Vagina (tissue), 2 donors: Measurements from ENCODE around the gene EML1. TPM values are rescaled to one million over a fixed set of nuclear protein-coding genes. Genes with fewer than 3 reads are reported as not detected.

Experiments used
- DNase-seq, 2 donors: peaks; one replicate each; pipeline ENCODE4 v3.0.0-alpha.2; 2017; ENCODE audit errors: extremely low spot score in 2 of 2
- H3K27ac ChIP-seq: fragments of 200-600 bp; sonication (generic); one replicate; pipeline ENCODE4 v1.5.1; 2019
- H3K27me3 ChIP-seq: fragments of 200-600 bp; sonication (generic); one replicate; pipeline ENCODE4 v1.5.1; 2019
- H3K36me3 ChIP-seq, 2 donors: fragments of 200-600 bp; sonication (generic); one replicate each; pipeline ENCODE4 v1.5.1; 2017 to 2019
- H3K4me1 ChIP-seq: fragments of 200-600 bp; sonication (generic); one replicate; pipeline ENCODE4 v1.5.1; 2019
- H3K4me3 ChIP-seq, 2 donors: fragments of 200-600 bp; sonication (generic); 1 replicate in 1 of 2; 2 replicates in 1 of 2; pipeline ENCODE4 v1.5.1; 2016 to 2019
- H3K9me3 ChIP-seq: fragments of 200-600 bp; sonication (generic); one replicate; pipeline ENCODE4 v1.5.1; 2019
- POLR2A ChIP-seq, 2 donors: fragments of 450-650 bp; IDR thresholded peaks; one replicate each; pipeline ENCODE4 v1.6.1; 2017; ENCODE audit warnings: antibody characterized with exemption in 2 of 2, mild to moderate bottlenecking in 2 of 2, moderate library complexity in 2 of 2
- POLR2AphosphoS5 ChIP-seq, 2 donors: sonication (generic); formaldehyde crosslinking; IDR thresholded peaks; one replicate each; pipeline ENCODE4 v1.9.0; 2017; ENCODE audit warnings: antibody characterized with exemption in 2 of 2, mild to moderate bottlenecking in 2 of 2, low read depth in 1 of 2; ENCODE audit not compliant: insufficient read depth in 1 of 2
- intact Hi-C: fragments of 100-400 bp; cut with DNase I; formaldehyde crosslinking; loops from one replicate; pipeline ENCODE4 v1.15.1; 2023
- total RNA-seq: library from RNA; depleted of rRNA; stranded (reverse); fragments of >200 nt; gene quantifications from one replicate; pipeline ENCODE4 v1.2.3, GENCODE V29; 2016
- TF ChIP-seq, protein P1 (sequence below), 3 experiments: fragments of 450-650 bp in 2 of 3; fragments of 200-600 bp in 1 of 3; sonication (generic) in 1 of 3; IDR thresholded peaks; one replicate each; pipeline ENCODE4 v1.5.1; 2017 to 2019; ENCODE audit warnings: antibody characterized with exemption in 3 of 3, mild to moderate bottlenecking in 2 of 3, moderate library complexity in 2 of 3

Gene EML1
- total RNA-seq, 1 donor from 2014 or later, result 32.7 TPM

DNA sequence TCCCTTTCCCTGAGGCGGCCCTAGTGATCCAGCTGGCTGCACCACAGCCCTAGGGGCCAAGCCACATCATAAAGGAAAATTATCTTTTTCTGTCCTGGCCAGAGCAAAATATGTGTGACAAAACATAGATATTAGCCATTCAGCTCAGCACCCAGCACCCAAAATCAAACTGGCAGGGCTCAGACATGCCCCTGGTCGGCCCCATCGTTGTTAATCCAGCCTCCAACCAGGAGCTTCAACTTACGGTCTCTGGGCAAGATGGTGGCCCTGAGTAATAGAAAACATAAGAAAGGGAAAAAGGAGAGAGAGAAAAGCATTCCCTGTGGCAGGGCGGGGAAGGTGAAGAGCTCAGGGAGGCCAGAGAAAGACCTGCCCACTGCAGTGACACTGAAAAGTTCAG is 111.9 kb downstream of the EML1 start:
- Histone ChIP-seq H3K4me3 (no peak overlapping the region), H3K9me3 (no peaks in the 10 kb centered on the region), H3K27ac (no peak overlapping the region), H3K36me3 (peaks cover 0 to 21% of the 10 kb centered on the region in 2 donors), H3K27me3 (no peaks in the 10 kb centered on the region), H3K4me1 (no peaks in the 10 kb centered on the region)
- TF ChIP-seq POLR2AphosphoS5 (IDR thresholded peaks at IDR 0.05; ENCODE audit: insufficient read depth in 1 of 2, low read depth in 1 of 2) (no peak), POLR2A (IDR thresholded peaks at IDR 0.05) (no peak)
- TF ChIP-seq, protein P1, sequence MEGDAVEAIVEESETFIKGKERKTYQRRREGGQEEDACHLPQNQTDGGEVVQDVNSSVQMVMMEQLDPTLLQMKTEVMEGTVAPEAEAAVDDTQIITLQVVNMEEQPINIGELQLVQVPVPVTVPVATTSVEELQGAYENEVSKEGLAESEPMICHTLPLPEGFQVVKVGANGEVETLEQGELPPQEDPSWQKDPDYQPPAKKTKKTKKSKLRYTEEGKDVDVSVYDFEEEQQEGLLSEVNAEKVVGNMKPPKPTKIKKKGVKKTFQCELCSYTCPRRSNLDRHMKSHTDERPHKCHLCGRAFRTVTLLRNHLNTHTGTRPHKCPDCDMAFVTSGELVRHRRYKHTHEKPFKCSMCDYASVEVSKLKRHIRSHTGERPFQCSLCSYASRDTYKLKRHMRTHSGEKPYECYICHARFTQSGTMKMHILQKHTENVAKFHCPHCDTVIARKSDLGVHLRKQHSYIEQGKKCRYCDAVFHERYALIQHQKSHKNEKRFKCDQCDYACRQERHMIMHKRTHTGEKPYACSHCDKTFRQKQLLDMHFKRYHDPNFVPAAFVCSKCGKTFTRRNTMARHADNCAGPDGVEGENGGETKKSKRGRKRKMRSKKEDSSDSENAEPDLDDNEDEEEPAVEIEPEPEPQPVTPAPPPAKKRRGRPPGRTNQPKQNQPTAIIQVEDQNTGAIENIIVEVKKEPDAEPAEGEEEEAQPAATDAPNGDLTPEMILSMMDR (IDR thresholded peaks at IDR 0.05), result no peak
- intact Hi-C loops, result no loop called here
- no peak for DNase-seq

DNA sequence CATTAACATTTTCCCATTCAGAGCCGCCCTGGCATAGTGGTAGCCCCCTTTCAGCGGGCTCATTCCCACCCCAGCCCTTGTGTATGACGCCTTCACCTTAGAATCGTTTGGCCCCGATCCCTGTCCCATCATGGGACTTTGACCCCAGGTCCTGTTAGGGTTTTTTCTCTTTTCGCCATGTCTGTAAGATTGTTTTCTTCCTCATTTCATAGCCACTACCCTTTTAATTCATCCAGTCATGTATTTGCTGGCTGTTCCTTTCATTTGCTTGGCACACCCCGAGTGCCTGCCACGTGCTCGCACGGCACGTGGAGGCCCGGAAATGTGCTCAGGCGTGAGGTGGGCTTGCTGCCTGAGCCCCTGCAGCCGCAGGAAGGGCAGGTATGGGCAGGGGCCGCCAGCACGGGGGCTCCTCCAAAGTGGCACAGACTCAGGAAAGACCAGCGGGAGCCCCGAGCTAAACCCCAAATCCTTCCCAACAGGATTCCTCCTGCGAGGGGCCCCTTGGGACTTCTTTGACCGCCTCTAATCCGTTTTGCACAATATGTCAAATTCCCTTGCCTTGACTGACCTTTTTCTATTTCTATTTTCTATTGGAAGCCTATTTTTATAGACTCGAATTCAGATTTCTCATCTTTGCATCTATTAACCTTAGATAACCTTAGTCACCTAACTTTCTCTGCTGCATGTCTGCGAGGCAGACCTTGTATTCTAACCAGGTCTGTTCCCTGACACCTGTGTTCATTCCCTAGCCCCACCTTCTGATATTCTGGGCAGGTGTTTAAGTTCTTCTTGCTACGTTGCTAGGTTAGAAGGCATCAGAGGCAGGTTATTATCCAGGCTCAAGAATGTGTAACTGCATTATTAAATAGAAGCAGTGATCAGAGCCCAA is 114.8 kb downstream of the EML1 start:
- H3K36me3 ChIP-seq, result peaks cover 0 to 10% of the 10 kb centered on the region in 2 donors
- no peak for DNase-seq
- H3K4me3 ChIP-seq, result no peak overlapping the region
- no peak for TF ChIP-seq POLR2A (IDR thresholded peaks at IDR 0.05)
- TF ChIP-seq, protein P1 (IDR thresholded peaks at IDR 0.05), result no peak
- no peak for TF ChIP-seq POLR2AphosphoS5 (IDR thresholded peaks at IDR 0.05; ENCODE audit: insufficient read depth in 1 of 2, low read depth in 1 of 2)
- no peak overlapping the region for H3K27ac ChIP-seq
- no peaks in the 10 kb centered on the region for H3K4me1 ChIP-seq
- intact Hi-C loops, result no loop called here
- no peaks in the 10 kb centered on the region for H3K9me3 ChIP-seq
- no peaks in the 10 kb centered on the region for H3K27me3 ChIP-seq

DNA sequence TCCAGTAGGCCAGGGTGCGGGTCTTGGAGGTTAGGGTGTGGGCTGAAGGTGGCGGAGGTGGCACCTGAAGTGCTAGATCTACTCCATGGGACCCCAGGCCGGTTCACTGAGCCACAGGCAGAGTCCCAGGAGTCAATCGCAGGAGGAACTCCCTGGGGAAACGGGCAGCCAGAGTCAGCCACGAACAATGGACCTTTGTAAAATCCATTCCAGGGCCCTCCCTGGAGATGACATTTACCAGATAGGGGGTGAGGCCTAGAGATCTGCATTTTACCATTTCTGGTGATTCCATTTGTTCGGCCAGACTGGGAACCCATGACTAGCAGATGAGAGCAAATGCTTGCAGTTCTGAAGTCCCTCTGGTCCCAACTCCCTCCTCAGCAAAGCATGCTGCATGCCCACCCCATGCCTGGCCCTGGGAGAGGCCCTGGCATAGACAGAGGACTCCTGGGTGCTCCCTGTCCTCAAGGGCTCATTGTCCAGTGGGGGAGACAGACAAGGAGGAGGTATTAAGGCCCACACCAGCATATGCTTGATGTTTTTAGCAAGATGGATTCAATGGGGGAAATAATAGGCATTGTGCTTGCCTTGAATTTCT is 115.5 kb downstream of the EML1 start:
- no peaks in the 10 kb centered on the region for H3K27me3 ChIP-seq
- intact Hi-C loops, result no loop called here
- no peaks in the 10 kb centered on the region for H3K4me1 ChIP-seq
- no peak overlapping the region for H3K4me3 ChIP-seq
- peaks cover 0 to 11% of the 10 kb centered on the region in 2 donors for H3K36me3 ChIP-seq
- TF ChIP-seq POLR2A (IDR thresholded peaks at IDR 0.05), result no peak
- no peak for TF ChIP-seq POLR2AphosphoS5 (IDR thresholded peaks at IDR 0.05; ENCODE audit: insufficient read depth in 1 of 2, low read depth in 1 of 2)
- TF ChIP-seq, protein P1 (IDR thresholded peaks at IDR 0.05), result no peak
- H3K27ac ChIP-seq, result no peak overlapping the region
- H3K9me3 ChIP-seq, result no peaks in the 10 kb centered on the region
- DNase-seq, result no peak

DNA sequence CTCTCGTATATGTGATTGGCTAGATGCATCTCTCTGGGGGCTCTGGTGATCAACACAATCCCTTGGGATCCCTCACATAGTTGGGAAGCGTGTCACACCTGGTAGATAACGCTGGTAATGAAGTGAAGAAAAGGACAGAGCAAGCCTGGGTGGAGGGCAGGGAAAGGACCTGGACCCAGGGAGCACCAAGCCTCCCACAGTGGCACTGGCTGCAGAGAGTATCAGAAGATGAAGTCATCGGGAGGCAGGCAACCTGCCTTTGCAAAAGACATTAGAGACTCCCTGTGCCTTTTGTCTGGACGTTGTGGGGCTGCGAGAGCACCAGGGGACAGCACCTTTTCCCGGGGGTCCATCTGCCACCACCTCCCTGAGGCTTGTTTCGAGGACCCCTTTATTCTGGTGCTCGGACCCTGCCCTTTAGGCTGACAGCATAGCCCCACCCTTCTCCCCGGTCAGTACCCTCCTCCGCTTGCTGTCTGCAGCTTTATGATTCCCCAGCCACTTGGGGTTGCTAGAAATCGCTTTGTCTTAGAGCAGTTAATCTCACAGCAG is 116.4 kb downstream of the EML1 start:
- no peaks in the 10 kb centered on the region for H3K4me1 ChIP-seq
- no peaks in the 10 kb centered on the region for H3K9me3 ChIP-seq
- no peak overlapping the region for H3K4me3 ChIP-seq
- H3K27ac ChIP-seq, result no peak overlapping the region
- peaks cover 0 to 20% of the 10 kb centered on the region in 2 donors for H3K36me3 ChIP-seq
- TF ChIP-seq POLR2AphosphoS5 (IDR thresholded peaks at IDR 0.05; ENCODE audit: insufficient read depth in 1 of 2, low read depth in 1 of 2) (no peak), POLR2A (IDR thresholded peaks at IDR 0.05) (no peak)
- TF ChIP-seq, protein P1 (IDR thresholded peaks at IDR 0.05), result no peak
- DNase-seq, result no peak
- intact Hi-C loops, result no loop called here
- no peaks in the 10 kb centered on the region for H3K27me3 ChIP-seq
